Measurements from ENCODE around the gene DLK1. TPM values are rescaled to one million over a fixed set of nuclear protein-coding genes. Genes with fewer than 3 reads are reported as not detected.

The DLK1 gene
- total RNA-seq, 2 experiments from 2014 or later: not detected

GRCh38 chr14:100719976-100720520 is 6.6 kb upstream of the DLK1 start:
- Mint-ChIP-seq H3K9me3 (no peaks in the 10 kb centered on the region), H3K27me3 (peaks cover 9% of the 10 kb centered on the region), H3K36me3 (ENCODE audit: low read depth) (no peaks in the 10 kb centered on the region), H3K27ac (no peak overlapping the region), H3K4me1 (ENCODE audit: low read depth) (no peaks in the 10 kb centered on the region), H3K4me3 (no peak overlapping the region)
- POLR2A ChIA-PET: no interaction called here
- CTCF ChIA-PET: no interaction called here
- TF ChIP-seq CTCF (IDR thresholded peaks at IDR 0.05): no peak
- ATAC-seq (no peak), DNase-seq (no peak)
- intact Hi-C loops (cut with micrococcal nuclease): no loop called here

- peaks cover 17% of the 10 kb centered on the region for H3K27me3 Mint-ChIP-seq
- H3K36me3 Mint-ChIP-seq (ENCODE audit: low read depth): no peaks in the 10 kb centered on the region
- ChIA-PET CTCF (no interaction called here), POLR2A (interaction anchor here (1.5 kb wide), 1 partner anchor 12 kb away, joined by 3 read pairs; no protein-coding TSS in a partner anchor)
- no peaks in the 10 kb centered on the region for H3K9me3 Mint-ChIP-seq
- intact Hi-C loops (cut with micrococcal nuclease): no loop called here
- ATAC-seq (no peak), DNase-seq (no peak)
- no peak overlapping the region for H3K4me3 Mint-ChIP-seq
- no peak for TF ChIP-seq CTCF (IDR thresholded peaks at IDR 0.05)
- H3K27ac Mint-ChIP-seq: no peak overlapping the region
- no peaks in the 10 kb centered on the region for H3K4me1 Mint-ChIP-seq (ENCODE audit: low read depth)
Observed at GRCh38 chr14:100721568-100721967, 5.1 kb upstream of the DLK1 start.

GRCh38 chr14:100722367-100722766 is 4.3 kb upstream of the DLK1 start:
- no peak for TF ChIP-seq CTCF (IDR thresholded peaks at IDR 0.05)
- no peak for ATAC-seq
- DNase-seq: no peak
- H3K36me3 Mint-ChIP-seq (ENCODE audit: low read depth): no peaks in the 10 kb centered on the region
- ChIA-PET POLR2A (interaction anchor here (0.5 to 1.5 kb wide), 2 partner anchors 11 to 890 kb away, joined by 3 read pairs; no protein-coding TSS in a partner anchor), CTCF (interaction anchor here (0.8 kb wide), 1 partner anchor 12 kb away, joined by 3 read pairs; no protein-coding TSS in a partner anchor)
- no peak overlapping the region for H3K4me3 Mint-ChIP-seq
- H3K4me1 Mint-ChIP-seq (ENCODE audit: low read depth): no peaks in the 10 kb centered on the region
- H3K27ac Mint-ChIP-seq: no peak overlapping the region
- intact Hi-C loops (cut with micrococcal nuclease): no loop called here
- H3K27me3 Mint-ChIP-seq: peaks cover 19% of the 10 kb centered on the region
- no peaks in the 10 kb centered on the region for H3K9me3 Mint-ChIP-seq

GRCh38 chr14:100723135-100723829 is 3.4 kb upstream of the DLK1 start:
- H3K27ac Mint-ChIP-seq: no peak overlapping the region
- no peak for TF ChIP-seq CTCF (IDR thresholded peaks at IDR 0.05)
- intact Hi-C loops (cut with micrococcal nuclease): no loop called here
- ChIA-PET POLR2A (no interaction called here), CTCF (no interaction called here)
- H3K4me1 Mint-ChIP-seq (ENCODE audit: low read depth): no peaks in the 10 kb centered on the region
- H3K4me3 Mint-ChIP-seq: no peak overlapping the region
- DNase-seq (no peak), ATAC-seq (no peak)
- no peaks in the 10 kb centered on the region for H3K36me3 Mint-ChIP-seq (ENCODE audit: low read depth)
- H3K27me3 Mint-ChIP-seq: peaks cover 23% of the 10 kb centered on the region
- H3K9me3 Mint-ChIP-seq: no peaks in the 10 kb centered on the region

DNA sequence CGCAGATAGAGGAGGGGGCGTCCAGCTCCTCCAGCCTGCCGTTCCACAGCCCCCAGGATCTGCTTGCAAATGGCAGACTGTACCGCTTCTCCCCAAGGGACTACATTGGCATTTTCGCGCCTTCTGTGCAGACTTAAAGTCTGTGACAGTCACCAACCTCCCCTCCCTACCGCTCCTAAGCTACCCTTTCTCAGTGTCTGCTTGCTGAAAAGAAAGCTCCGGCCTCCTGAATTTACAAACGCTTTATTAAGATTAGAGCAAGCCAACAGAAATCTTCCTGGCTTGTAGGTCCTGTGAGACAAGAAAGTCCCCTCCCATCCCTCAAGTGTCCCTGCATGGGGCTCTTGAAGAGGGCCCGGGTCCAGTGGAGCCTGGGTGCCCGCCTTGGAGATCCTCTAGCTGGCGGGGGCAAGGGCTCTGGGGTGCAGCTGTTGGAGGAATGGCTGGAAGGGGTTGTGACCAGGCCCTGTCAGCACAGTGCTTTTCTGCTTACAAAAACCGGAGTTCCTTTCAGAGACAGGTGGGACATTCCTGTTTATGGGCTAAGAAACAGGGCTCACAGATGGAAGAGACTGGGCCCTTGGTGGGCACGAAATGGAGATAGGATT is 2.8 kb upstream of the DLK1 start:
- ChIA-PET POLR2A (no interaction called here), CTCF (no interaction called here)
- Mint-ChIP-seq H3K27me3 (peaks cover 27% of the 10 kb centered on the region), H3K36me3 (ENCODE audit: low read depth) (no peaks in the 10 kb centered on the region), H3K27ac (no peak overlapping the region), H3K4me1 (ENCODE audit: low read depth) (no peaks in the 10 kb centered on the region), H3K9me3 (no peaks in the 10 kb centered on the region), H3K4me3 (no peak overlapping the region)
- DNase-seq: no peak
- no peak for ATAC-seq
- intact Hi-C loops (cut with micrococcal nuclease): no loop called here
- TF ChIP-seq CTCF (IDR thresholded peaks at IDR 0.05): no peak
